Epithelial cell of umbilical artery (primary cell): ENCODE results near the gene SYNC. TPM values are rescaled to one million over a fixed set of nuclear protein-coding genes. Genes with fewer than 3 reads are reported as not detected.

Experiments used
- total RNA-seq: library from RNA; depleted of rRNA; stranded (reverse); fragments of >200 nt; gene quantifications from 2 replicates; pipeline ENCODE4 v1.2.3, GENCODE V29; 2014

The SYNC gene
- total RNA-seq: 6.5 and 9.1 TPM in 2 replicates

GRCh38 chr1:32702599-32703478, at the start of gene SYNC:
Gene SYNC, minus strand, starts transcription at chr1:32702770. Its CDS starts 110 bp downstream, at chr1:32702660.

DNA sequence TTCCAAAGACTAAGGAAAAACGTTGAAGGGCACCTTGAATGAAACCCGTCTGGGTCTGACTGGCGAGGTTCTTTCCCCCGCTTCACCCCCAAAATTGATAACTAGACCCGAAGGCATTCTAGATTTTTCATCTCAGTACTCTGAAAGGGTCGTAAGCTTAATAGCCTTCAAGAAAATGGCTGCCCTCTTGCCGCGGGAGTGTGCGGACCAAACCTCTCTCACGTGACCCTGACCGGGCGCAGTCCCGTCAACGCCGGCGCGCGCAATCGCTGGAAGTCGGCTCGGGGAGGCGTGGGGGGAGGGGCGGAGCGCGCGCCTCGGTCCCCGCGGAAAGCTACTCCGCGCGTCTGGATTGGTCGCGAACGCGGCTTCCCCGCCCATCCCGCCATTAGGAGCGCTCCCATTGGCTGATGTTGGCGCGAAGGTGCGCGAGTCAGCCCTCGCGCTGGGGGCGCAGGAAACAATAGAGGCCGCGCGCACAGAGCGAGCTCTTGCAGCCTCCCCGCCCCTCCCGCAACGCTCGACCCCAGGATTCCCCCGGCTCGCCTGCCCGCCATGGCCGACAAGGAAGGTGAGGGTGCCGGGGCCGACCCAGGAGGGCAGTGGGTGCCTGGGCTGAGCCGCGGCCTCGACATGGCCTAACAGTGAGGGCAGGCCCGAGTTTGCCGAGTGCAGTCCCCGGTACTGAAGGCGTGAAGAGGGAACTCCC, 51.7 kb downstream of the SYNC start, which contains the start of gene RBBP4:
TSS of gene RBBP4 (plus strand) at position 457 of the 709 bp plus-strand sequence. CDS start at position 556, 99 bp downstream.

GRCh38 chr1:32650248-32650751, 52.3 kb downstream of the SYNC start, which contains the start of gene ZBTB8OS:
Gene ZBTB8OS, minus strand, starts transcription at chr1:32650550. Its CDS starts 21 bp downstream, at chr1:32650529.

Other genes with a start within 250 kb of the SYNC start
- gene ZBTB8B, start 237.7 kb downstream of the SYNC start, total RNA-seq: under 0.01 TPM in 1 of 2 replicates, not detected in the other
- 6.2 and 7.1 TPM in 2 replicates for gene ZBTB8A, start 163.3 kb downstream of the SYNC start, total RNA-seq
- gene ZBTB8OS, start 52.2 kb downstream of the SYNC start, total RNA-seq: 29.3 and 35.4 TPM in 2 replicates
- 135 and 176 TPM in 2 replicates for gene RBBP4, start 51.6 kb downstream of the SYNC start, total RNA-seq
- 125 and 161 TPM in 2 replicates for gene YARS1, start 114.6 kb upstream of the SYNC start, total RNA-seq
- gene S100PBP, start 114.9 kb upstream of the SYNC start, total RNA-seq: 17.5 and 34.5 TPM in 2 replicates
- gene FNDC5, start 168.1 kb upstream of the SYNC start, total RNA-seq: not detected in 2 replicates
- gene HPCA, start 183.7 kb upstream of the SYNC start, total RNA-seq: not detected in 2 replicates
- 29.6 and 29.9 TPM in 2 replicates for gene TMEM54, start 198.6 kb upstream of the SYNC start, total RNA-seq